ENCODE results near the gene KIF26B. TPM values are rescaled to one million over a fixed set of nuclear protein-coding genes. Genes with fewer than 3 reads are reported as not detected.

Gene KIF26B
- total and polyA plus RNA-seq, 8 donors, result 0.15 to 3.2 (median 0.89) TPM; not detected in 1

- peaks cover 0 to 11% (median 0%) of the 10 kb centered on the region in 3 donors for H3K27me3 ChIP-seq
Observed at GRCh38 chr1:245690946-245691541, 536.3 kb downstream of the KIF26B start.

GRCh38 chr1:245691897-245692296 is 537.1 kb downstream of the KIF26B start:
- Histone ChIP-seq H3K27me3 (peaks cover 0 to 11% (median 0%) of the 10 kb centered on the region in 3 donors), H3K4me1 (no peaks in the 10 kb centered on the region), H3K4me3 (no peak overlapping the region), H3K36me3 (no peaks in the 10 kb centered on the region), H3K9me3 (peaks cover 0 to 5% (median 0%) of the 10 kb centered on the region in 4 donors), H3K27ac (no peak overlapping the region)
- DNase-seq, result no peak
- WGBS, 5 donors, result 86 to 95% (median 89%) methylated on average over 3 of the region's 3 CpGs
- TF ChIP-seq EP300 (IDR thresholded peaks at IDR 0.05) (no peak), POLR2AphosphoS5 (IDR thresholded peaks at IDR 0.05) (no peak), POLR2A (IDR thresholded peaks at IDR 0.05) (no peak)
- TF ChIP-seq, protein P1, sequence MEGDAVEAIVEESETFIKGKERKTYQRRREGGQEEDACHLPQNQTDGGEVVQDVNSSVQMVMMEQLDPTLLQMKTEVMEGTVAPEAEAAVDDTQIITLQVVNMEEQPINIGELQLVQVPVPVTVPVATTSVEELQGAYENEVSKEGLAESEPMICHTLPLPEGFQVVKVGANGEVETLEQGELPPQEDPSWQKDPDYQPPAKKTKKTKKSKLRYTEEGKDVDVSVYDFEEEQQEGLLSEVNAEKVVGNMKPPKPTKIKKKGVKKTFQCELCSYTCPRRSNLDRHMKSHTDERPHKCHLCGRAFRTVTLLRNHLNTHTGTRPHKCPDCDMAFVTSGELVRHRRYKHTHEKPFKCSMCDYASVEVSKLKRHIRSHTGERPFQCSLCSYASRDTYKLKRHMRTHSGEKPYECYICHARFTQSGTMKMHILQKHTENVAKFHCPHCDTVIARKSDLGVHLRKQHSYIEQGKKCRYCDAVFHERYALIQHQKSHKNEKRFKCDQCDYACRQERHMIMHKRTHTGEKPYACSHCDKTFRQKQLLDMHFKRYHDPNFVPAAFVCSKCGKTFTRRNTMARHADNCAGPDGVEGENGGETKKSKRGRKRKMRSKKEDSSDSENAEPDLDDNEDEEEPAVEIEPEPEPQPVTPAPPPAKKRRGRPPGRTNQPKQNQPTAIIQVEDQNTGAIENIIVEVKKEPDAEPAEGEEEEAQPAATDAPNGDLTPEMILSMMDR (IDR thresholded peaks at IDR 0.05), result no peak
- intact Hi-C loops (cut with DNase I; ENCODE audit: low total_unique reads), result no loop called here

More at GRCh38 chr1:245690946-245691541, 536.3 kb downstream of the KIF26B start:
- no peak overlapping the region for H3K27ac ChIP-seq
- intact Hi-C loops (cut with DNase I; ENCODE audit: low total_unique reads), result no loop called here
- WGBS, 5 donors, result 60 to 79% (median 65%) methylated on average over 13 of the region's 13 CpGs
- TF ChIP-seq POLR2A (IDR thresholded peaks at IDR 0.05), result no peak
- no peak for TF ChIP-seq EP300 (IDR thresholded peaks at IDR 0.05)
- no peak for TF ChIP-seq POLR2AphosphoS5 (IDR thresholded peaks at IDR 0.05)
- TF ChIP-seq, protein P1 (IDR thresholded peaks at IDR 0.05), result no peak
- H3K36me3 ChIP-seq, result peaks cover 0 to 6% (median 0%) of the 10 kb centered on the region in 4 donors
- no peaks in the 10 kb centered on the region for H3K4me1 ChIP-seq
- H3K4me3 ChIP-seq, result no peak overlapping the region
- no peak for DNase-seq
- peaks cover 0 to 1% (median 0%) of the 10 kb centered on the region in 4 donors for H3K9me3 ChIP-seq

GRCh38 chr1:245692318-245692717 is 537.5 kb downstream of the KIF26B start:
- TF ChIP-seq POLR2AphosphoS5 (IDR thresholded peaks at IDR 0.05) (no peak), EP300 (IDR thresholded peaks at IDR 0.05) (no peak), POLR2A (IDR thresholded peaks at IDR 0.05) (no peak)
- TF ChIP-seq, protein P1 (IDR thresholded peaks at IDR 0.05), result no peak
- intact Hi-C loops (cut with DNase I; ENCODE audit: low total_unique reads), result no loop called here
- H3K4me3 ChIP-seq, result no peak overlapping the region
- 90 to 94% (median 92%) methylated on average over 12 of the region's 12 CpGs for WGBS, 5 donors
- no peaks in the 10 kb centered on the region for H3K4me1 ChIP-seq
- peaks cover 0 to 5% (median 0%) of the 10 kb centered on the region in 4 donors for H3K9me3 ChIP-seq
- no peak overlapping the region for H3K27ac ChIP-seq
- peaks cover 0 to 11% (median 0%) of the 10 kb centered on the region in 3 donors for H3K27me3 ChIP-seq
- DNase-seq, result no peak
- H3K36me3 ChIP-seq, result no peaks in the 10 kb centered on the region

DNA sequence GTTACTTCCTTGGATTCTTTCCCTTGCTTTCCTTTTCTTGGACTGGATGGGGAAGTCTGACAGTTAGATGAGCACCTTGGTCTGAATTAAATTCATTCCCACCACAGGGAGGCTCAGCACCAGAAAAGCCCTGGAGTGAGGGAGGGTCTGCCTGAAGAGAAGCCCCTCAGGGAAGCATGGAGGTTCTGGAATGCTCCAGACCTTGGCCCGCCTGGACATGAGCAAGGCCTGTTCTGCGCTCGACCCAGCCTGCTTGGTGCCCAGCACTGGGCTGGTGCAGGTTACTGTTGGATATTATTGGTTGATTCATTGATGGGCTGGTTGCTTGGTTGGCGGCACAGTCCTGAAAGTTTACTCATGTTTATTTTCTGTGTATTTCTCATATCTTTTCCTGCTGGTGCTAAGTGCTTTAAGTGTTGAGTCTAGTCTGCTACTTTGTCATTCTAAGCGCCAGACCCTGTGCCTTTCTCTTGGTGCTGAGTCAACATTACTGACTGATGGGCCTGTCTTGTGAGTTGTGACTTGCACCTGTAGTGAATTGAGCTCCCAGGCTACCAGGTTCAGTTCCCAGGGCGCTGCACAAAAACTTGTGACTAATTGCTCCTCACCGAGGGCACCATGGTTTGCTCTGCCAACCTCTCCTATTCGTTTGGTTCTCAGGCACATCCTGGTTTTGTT is 538.5 kb downstream of the KIF26B start:
- Histone ChIP-seq H3K27me3 (peaks cover 0 to 7% (median 0%) of the 10 kb centered on the region in 3 donors), H3K4me3 (no peak overlapping the region), H3K27ac (no peak overlapping the region), H3K9me3 (peaks cover 0 to 5% (median 0%) of the 10 kb centered on the region in 4 donors), H3K4me1 (no peaks in the 10 kb centered on the region), H3K36me3 (no peaks in the 10 kb centered on the region)
- TF ChIP-seq EP300 (IDR thresholded peaks at IDR 0.05) (no peak), POLR2AphosphoS5 (IDR thresholded peaks at IDR 0.05) (no peak), POLR2A (IDR thresholded peaks at IDR 0.05) (no peak)
- TF ChIP-seq, protein P1 (IDR thresholded peaks at IDR 0.05), result no peak
- no peak for DNase-seq
- intact Hi-C loops (cut with DNase I; ENCODE audit: low total_unique reads), result no loop called here
- 77 to 88% (median 82%) methylated on average over 8 of the region's 8 CpGs for WGBS, 5 donors

All from stomach (tissue), 9 donors.